Measurements from ENCODE around the gene EPHA5. TPM values are rescaled to one million over a fixed set of nuclear protein-coding genes. Genes with fewer than 3 reads are reported as not detected.

Gene EPHA5
- total and polyA plus RNA-seq, 9 of the 15 experiments (the other 6 are each of a cell fraction or from before 2014, with no cell fraction given) = 0.04 TPM; not detected in 8

DNA sequence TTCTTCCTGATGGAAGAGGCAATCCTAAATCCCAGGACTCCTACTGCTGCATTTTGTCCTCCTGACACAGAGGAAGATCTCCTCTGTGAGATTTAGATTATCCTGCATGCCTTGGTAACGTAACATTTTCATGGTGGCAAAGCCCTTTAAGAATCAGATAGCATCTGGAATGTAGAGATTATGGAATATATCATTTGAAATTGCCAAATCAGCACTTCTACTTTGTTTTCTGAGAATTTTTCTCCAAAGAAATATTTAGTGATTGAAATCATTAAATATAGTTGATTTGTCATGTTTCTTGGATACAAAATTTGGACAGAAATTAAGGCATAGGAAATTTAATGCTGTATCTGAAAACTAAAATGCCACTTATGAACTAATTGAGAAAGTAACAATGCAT lies 326.9 kb downstream of the EPHA5 start:
- no peak for ATAC-seq
- FAIRE-seq = no peak
- POLR2A ChIA-PET = no interaction called here
- H3K4me1 ChIP-seq (replicated peaks in 1 of 2; ENCODE audit: control insufficient read depth in 2 of 2, insufficient read depth in 2 of 2, low read length in 2 of 2) = no peaks in the 10 kb centered on the region
- H3K9ac ChIP-seq (ENCODE audit: insufficient read depth in 1 of 2, low read depth in 2 of 2, low read length in 2 of 2) = no peak overlapping the region
- H4K20me1 ChIP-seq (replicated peaks; ENCODE audit: control insufficient read depth, insufficient read depth, low read length) = no peaks in the 10 kb centered on the region
- DNase-seq (ENCODE audit: extremely low read depth in 1 of 4, low spot score in 3 of 4) = no peak
- CTCF ChIA-PET (ENCODE audit: low intra/inter-chr PET ratio) = no interaction called here
- H3K79me2 ChIP-seq (ENCODE audit: control insufficient read depth, insufficient read depth, low read length) = no peaks in the 10 kb centered on the region
- H3K27ac ChIP-seq (ENCODE audit: extremely low read depth, low read depth, low read length) = no peak overlapping the region
- in situ Hi-C loops (cut with MboI) (no loop called here), intact Hi-C loops (cut with micrococcal nuclease) (no loop called here)
- H3K4me3 ChIP-seq = no peak overlapping the region
- no TSS peak for BruUV-seq (replicated peaks)
- H3K36me3 ChIP-seq (ENCODE audit: control insufficient read depth, insufficient read depth, low read length) = no peaks in the 10 kb centered on the region
- H3K4me2 ChIP-seq (ENCODE audit: insufficient read depth, low read length) = no peak overlapping the region
- 0% methylated on average over 1 of the region's 1 CpG for WGBS (ENCODE audit: insufficient coverage, low coverage, missing lambda C conversion rate)
- no peaks in the 10 kb centered on the region for H3K27me3 ChIP-seq (ENCODE audit: control insufficient read depth in 2 of 2, insufficient read depth in 2 of 2, low read length in 2 of 2)
- no peaks in the 10 kb centered on the region for H3K9me3 ChIP-seq (replicated peaks; ENCODE audit: control insufficient read depth, insufficient read depth, low read depth, low read length)
- H3K9me1 ChIP-seq (ENCODE audit: control insufficient read depth, insufficient read depth, low read length) = no peaks in the 10 kb centered on the region
- no peak overlapping the region for H2AFZ ChIP-seq (ENCODE audit: low read depth, low read length)
- TF ChIP-seq TAF1 (IDR thresholded peaks at IDR 0.05; ENCODE audit: control insufficient read depth, extremely low read depth, insufficient read depth, low read length, severe bottlenecking) = no peak
- TF ChIP-seq, protein P1, sequence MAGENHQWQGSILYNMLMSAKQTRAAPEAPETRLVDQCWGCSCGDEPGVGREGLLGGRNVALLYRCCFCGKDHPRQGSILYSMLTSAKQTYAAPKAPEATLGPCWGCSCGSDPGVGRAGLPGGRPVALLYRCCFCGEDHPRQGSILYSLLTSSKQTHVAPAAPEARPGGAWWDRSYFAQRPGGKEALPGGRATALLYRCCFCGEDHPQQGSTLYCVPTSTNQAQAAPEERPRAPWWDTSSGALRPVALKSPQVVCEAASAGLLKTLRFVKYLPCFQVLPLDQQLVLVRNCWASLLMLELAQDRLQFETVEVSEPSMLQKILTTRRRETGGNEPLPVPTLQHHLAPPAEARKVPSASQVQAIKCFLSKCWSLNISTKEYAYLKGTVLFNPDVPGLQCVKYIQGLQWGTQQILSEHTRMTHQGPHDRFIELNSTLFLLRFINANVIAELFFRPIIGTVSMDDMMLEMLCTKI (IDR thresholded peaks at IDR 0.05; ENCODE audit: partially characterized antibody) = no peak
- TF ChIP-seq, protein P2, sequence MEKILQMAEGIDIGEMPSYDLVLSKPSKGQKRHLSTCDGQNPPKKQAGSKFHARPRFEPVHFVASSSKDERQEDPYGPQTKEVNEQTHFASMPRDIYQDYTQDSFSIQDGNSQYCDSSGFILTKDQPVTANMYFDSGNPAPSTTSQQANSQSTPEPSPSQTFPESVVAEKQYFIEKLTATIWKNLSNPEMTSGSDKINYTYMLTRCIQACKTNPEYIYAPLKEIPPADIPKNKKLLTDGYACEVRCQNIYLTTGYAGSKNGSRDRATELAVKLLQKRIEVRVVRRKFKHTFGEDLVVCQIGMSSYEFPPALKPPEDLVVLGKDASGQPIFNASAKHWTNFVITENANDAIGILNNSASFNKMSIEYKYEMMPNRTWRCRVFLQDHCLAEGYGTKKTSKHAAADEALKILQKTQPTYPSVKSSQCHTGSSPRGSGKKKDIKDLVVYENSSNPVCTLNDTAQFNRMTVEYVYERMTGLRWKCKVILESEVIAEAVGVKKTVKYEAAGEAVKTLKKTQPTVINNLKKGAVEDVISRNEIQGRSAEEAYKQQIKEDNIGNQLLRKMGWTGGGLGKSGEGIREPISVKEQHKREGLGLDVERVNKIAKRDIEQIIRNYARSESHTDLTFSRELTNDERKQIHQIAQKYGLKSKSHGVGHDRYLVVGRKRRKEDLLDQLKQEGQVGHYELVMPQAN (IDR thresholded peaks at IDR 0.05; ENCODE audit: borderline replicate concordance) = no peak
- no peak for TF ChIP-seq ILK (tag; IDR thresholded peaks at IDR 0.05; ENCODE audit: borderline replicate concordance, low read depth)
- peak; percentile 46; the same call in 1 of the 2 replicates for TF ChIP-seq ZNF316 (IDR thresholded peaks at IDR 0.05)
- no peak for TF ChIP-seq FOXP1 (CRISPR knock-in tag; IDR thresholded peaks at IDR 0.05)
- TF ChIP-seq MAFK (IDR thresholded peaks at IDR 0.05; ENCODE audit: low read length) = 0 out of 2 replicates have a peak, but pooled peaks have one; percentile 36
- TF ChIP-seq ZNF431 (CRISPR knock-in tag; IDR thresholded peaks at IDR 0.05) = no peak
- TF ChIP-seq MEIS2 (IDR thresholded peaks at IDR 0.05; ENCODE audit: partially characterized antibody) = no peak
- no peak for TF ChIP-seq BCL6 (CRISPR knock-in tag; IDR thresholded peaks at IDR 0.05)
- TF ChIP-seq ZNF764 (CRISPR knock-in tag; IDR thresholded peaks at IDR 0.05; ENCODE audit: low read depth) = no peak
- peak; percentile 18; the same call in 1 of the 2 replicates for TF ChIP-seq C11orf30 (IDR thresholded peaks at IDR 0.05; ENCODE audit: low read depth)
- TF ChIP-seq, protein P3, sequence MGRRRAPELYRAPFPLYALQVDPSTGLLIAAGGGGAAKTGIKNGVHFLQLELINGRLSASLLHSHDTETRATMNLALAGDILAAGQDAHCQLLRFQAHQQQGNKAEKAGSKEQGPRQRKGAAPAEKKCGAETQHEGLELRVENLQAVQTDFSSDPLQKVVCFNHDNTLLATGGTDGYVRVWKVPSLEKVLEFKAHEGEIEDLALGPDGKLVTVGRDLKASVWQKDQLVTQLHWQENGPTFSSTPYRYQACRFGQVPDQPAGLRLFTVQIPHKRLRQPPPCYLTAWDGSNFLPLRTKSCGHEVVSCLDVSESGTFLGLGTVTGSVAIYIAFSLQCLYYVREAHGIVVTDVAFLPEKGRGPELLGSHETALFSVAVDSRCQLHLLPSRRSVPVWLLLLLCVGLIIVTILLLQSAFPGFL (CRISPR knock-in tag; IDR thresholded peaks at IDR 0.05) = no peak
- TF ChIP-seq, protein P4, sequence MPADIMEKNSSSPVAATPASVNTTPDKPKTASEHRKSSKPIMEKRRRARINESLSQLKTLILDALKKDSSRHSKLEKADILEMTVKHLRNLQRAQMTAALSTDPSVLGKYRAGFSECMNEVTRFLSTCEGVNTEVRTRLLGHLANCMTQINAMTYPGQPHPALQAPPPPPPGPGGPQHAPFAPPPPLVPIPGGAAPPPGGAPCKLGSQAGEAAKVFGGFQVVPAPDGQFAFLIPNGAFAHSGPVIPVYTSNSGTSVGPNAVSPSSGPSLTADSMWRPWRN (IDR thresholded peaks at IDR 0.05; ENCODE audit: low read depth) = no peak
- TF ChIP-seq, protein P5, sequence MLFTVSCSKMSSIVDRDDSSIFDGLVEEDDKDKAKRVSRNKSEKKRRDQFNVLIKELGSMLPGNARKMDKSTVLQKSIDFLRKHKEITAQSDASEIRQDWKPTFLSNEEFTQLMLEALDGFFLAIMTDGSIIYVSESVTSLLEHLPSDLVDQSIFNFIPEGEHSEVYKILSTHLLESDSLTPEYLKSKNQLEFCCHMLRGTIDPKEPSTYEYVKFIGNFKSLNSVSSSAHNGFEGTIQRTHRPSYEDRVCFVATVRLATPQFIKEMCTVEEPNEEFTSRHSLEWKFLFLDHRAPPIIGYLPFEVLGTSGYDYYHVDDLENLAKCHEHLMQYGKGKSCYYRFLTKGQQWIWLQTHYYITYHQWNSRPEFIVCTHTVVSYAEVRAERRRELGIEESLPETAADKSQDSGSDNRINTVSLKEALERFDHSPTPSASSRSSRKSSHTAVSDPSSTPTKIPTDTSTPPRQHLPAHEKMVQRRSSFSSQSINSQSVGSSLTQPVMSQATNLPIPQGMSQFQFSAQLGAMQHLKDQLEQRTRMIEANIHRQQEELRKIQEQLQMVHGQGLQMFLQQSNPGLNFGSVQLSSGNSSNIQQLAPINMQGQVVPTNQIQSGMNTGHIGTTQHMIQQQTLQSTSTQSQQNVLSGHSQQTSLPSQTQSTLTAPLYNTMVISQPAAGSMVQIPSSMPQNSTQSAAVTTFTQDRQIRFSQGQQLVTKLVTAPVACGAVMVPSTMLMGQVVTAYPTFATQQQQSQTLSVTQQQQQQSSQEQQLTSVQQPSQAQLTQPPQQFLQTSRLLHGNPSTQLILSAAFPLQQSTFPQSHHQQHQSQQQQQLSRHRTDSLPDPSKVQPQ (CRISPR knock-in tag; IDR thresholded peaks at IDR 0.05; ENCODE audit: borderline replicate concordance) = no peak

Measured in K562 (cell line).